HL-60/S4 treated with retinoic acid at 250 ng/mL for 4 days and 3 days (cell line): ENCODE data around the gene SOAT1.
"Not testable (repeated sequence)": the region's sequence is repeated elsewhere in the genome, so short reads cannot be mapped to it uniquely, and the experiment has no call there.

Experiments
- in situ Hi-C: fragments of 300-500 bp; cut with MboI; formaldehyde crosslinking; loops from 2 replicates; pipeline ENCODE4 v1.7.0; 2022; ENCODE audit warnings: low sequenced_read_pairs

The SOAT1 gene

GRCh38 chr1:179293340-179294327 lies at the start of gene SOAT1:
SOAT1 (plus strand) TSS chr1:179293797; CDS start chr1:179302685, 8,888 bp downstream.
- in situ Hi-C loops, result no loop called here

- in situ Hi-C loops, result not testable (repeated sequence)
Measured at GRCh38 chr1:179245426-179245825, 48.2 kb upstream of the SOAT1 start.

GRCh38 chr1:179247923-179248322 lies 45.7 kb upstream of the SOAT1 start:
- in situ Hi-C loops, result no loop called here

- in situ Hi-C loops, result no loop called here
Measured at GRCh38 chr1:179251675-179252074, 41.9 kb upstream of the SOAT1 start.

GRCh38 chr1:179252606-179253005 lies 41.0 kb upstream of the SOAT1 start:
- in situ Hi-C loops, result no loop called here

- in situ Hi-C loops, result no loop called here
Measured at GRCh38 chr1:179253286-179253972, 40.2 kb upstream of the SOAT1 start.

GRCh38 chr1:179262183-179262582 lies 31.4 kb upstream of the SOAT1 start:
- in situ Hi-C loops, result no loop called here

GRCh38 chr1:179263121-179263520 lies 30.5 kb upstream of the SOAT1 start:
- in situ Hi-C loops, result no loop called here

- in situ Hi-C loops, result no loop called here
Measured at GRCh38 chr1:179264507-179264906, 29.1 kb upstream of the SOAT1 start.

GRCh38 chr1:179269071-179269470 lies 24.5 kb upstream of the SOAT1 start:
- in situ Hi-C loops, result no loop called here

GRCh38 chr1:179274424-179274823 lies 19.2 kb upstream of the SOAT1 start:
- in situ Hi-C loops, result not testable (repeated sequence)

GRCh38 chr1:179278920-179279319 lies 14.7 kb upstream of the SOAT1 start:
- in situ Hi-C loops, result no loop called here

- in situ Hi-C loops, result no loop called here
Measured at GRCh38 chr1:179283992-179284391, 9.6 kb upstream of the SOAT1 start.

GRCh38 chr1:179287946-179288345 lies 5.7 kb upstream of the SOAT1 start:
- in situ Hi-C loops, result no loop called here

- in situ Hi-C loops, result no loop called here
Measured at GRCh38 chr1:179288977-179289376, 4.6 kb upstream of the SOAT1 start.

- in situ Hi-C loops, result no loop called here
Measured at GRCh38 chr1:179295164-179295755, 1.7 kb downstream of the SOAT1 start.

- in situ Hi-C loops, result no loop called here
Measured at GRCh38 chr1:179296356-179297104, 2.9 kb downstream of the SOAT1 start.

GRCh38 chr1:179297105-179297378 lies 3.4 kb downstream of the SOAT1 start:
- in situ Hi-C loops, result no loop called here

GRCh38 chr1:179298952-179299351 lies 5.4 kb downstream of the SOAT1 start:
- in situ Hi-C loops, result no loop called here

GRCh38 chr1:179300112-179300511 lies 6.5 kb downstream of the SOAT1 start:
- in situ Hi-C loops, result no loop called here

- in situ Hi-C loops, result no loop called here
Measured at GRCh38 chr1:179302070-179302469, 8.5 kb downstream of the SOAT1 start.
